ENCODE results near the gene STPG2.
A peak's percentile ranks its signal among the peaks of the same experiment; 100 is the strongest.

Gene STPG2

DNA sequence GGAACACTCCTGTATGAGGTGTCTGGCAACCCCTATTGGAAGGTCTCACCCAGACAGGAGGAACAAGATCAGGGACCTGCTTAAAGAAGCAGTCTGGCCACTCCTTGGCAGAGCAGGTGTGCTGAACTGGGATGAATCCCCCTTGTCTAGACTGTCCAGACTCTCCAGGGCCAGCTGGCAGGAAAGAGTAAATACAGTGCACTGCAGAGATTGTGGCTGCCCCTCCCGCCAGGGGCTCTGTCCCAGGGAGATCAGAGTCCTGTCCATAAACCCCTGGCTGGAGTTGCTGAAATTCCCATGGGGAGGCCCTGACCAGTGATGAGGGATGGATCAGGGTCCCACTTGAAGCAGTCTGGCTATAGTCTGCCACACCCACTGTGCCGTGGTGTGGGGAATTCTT lies 17.7 kb downstream of the STPG2 start:
- no peak for DNase-seq (ENCODE audit: low read depth)

GRCh38 chr4:98117363-98117762 lies 25.9 kb downstream of the STPG2 start:
- no peak for DNase-seq (ENCODE audit: low read depth)
- TF ChIP-seq CTCF (conservative IDR thresholded peaks at IDR 0.05; ENCODE audit: low read depth, low read length): no peak
- no peak overlapping the region for H3K4me3 ChIP-seq (ENCODE audit: low read depth, low read length)

More for the DNA sequence above, 17.7 kb downstream of the STPG2 start:
- no peak overlapping the region for H3K4me3 ChIP-seq (ENCODE audit: low read depth, low read length)
- no peak for TF ChIP-seq CTCF (conservative IDR thresholded peaks at IDR 0.05; ENCODE audit: low read depth, low read length)

DNA sequence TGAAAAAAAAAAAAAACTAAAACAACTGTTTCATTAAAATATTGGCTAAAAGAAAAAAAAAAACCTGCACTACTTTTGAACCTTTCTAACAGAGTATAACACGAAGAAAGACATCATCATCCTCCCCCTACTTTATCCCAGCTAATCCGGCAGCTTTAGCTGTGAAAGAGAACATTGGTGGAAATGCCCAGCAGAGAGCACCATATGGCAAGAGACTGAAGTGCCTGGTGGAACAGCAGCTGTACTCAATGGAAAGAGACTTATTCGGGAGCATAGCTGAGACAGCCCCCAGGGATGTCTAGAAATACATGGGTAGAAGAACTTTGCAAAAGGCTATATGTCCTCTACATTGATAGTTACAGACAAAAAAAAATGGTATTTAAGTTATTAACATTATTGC lies 30.3 kb downstream of the STPG2 start:
- H3K4me3 ChIP-seq (ENCODE audit: low read depth, low read length): no peak overlapping the region
- DNase-seq (ENCODE audit: low read depth): peak; percentile 65
- TF ChIP-seq CTCF (conservative IDR thresholded peaks at IDR 0.05; ENCODE audit: low read depth, low read length): peak; percentile 66

GRCh38 chr4:98110929-98111328 lies 32.3 kb downstream of the STPG2 start:
- TF ChIP-seq CTCF (conservative IDR thresholded peaks at IDR 0.05; ENCODE audit: low read depth, low read length): no peak
- no peak overlapping the region for H3K4me3 ChIP-seq (ENCODE audit: low read depth, low read length)
- DNase-seq (ENCODE audit: low read depth): no peak

- no peak for TF ChIP-seq CTCF (conservative IDR thresholded peaks at IDR 0.05; ENCODE audit: low read depth, low read length)
- no peak for DNase-seq (ENCODE audit: low read depth)
- no peak overlapping the region for H3K4me3 ChIP-seq (ENCODE audit: low read depth, low read length)
Measured at GRCh38 chr4:98110214-98110613, 33.1 kb downstream of the STPG2 start.

- no peak overlapping the region for H3K4me3 ChIP-seq (ENCODE audit: low read depth, low read length)
- no peak for DNase-seq (ENCODE audit: low read depth)
- TF ChIP-seq CTCF (conservative IDR thresholded peaks at IDR 0.05; ENCODE audit: low read depth, low read length): no peak
Measured at GRCh38 chr4:98102660-98103059, 40.6 kb downstream of the STPG2 start.

GRCh38 chr4:98101988-98102387 lies 41.3 kb downstream of the STPG2 start:
- DNase-seq (ENCODE audit: low read depth): no peak
- no peak overlapping the region for H3K4me3 ChIP-seq (ENCODE audit: low read depth, low read length)
- no peak for TF ChIP-seq CTCF (conservative IDR thresholded peaks at IDR 0.05; ENCODE audit: low read depth, low read length)

All from choroid plexus epithelial cell (primary cell).